HepG2 (cell line): ENCODE results near the gene ALG14. TPM values are rescaled to one million over a fixed set of nuclear protein-coding genes. Genes with fewer than 3 reads are reported as not detected.

Experiments used
- ATF2 ChIP-seq: sonication (generic); formaldehyde crosslinking; IDR thresholded peaks from 2 replicates; pipeline ENCODE4 v1.4.0; 2020; ENCODE audit warnings: missing genetic modification reagents
- ATF6 ChIP-seq: sonication (generic); formaldehyde crosslinking; conservative IDR thresholded peaks from 2 replicates; pipeline ENCODE4 v1.4.0; 2020; ENCODE audit warnings: missing genetic modification reagents
- DPF2 ChIP-seq: sonication (generic); formaldehyde crosslinking; IDR thresholded peaks from 2 replicates; pipeline ENCODE4 v1.4.0; 2020; ENCODE audit warnings: mild to moderate bottlenecking, low read depth, missing genetic modification reagents, borderline replicate concordance
- ELF1 ChIP-seq: sonication (generic); formaldehyde crosslinking; IDR thresholded peaks from 2 replicates; pipeline ENCODE4 v1.4.0; 2020; ENCODE audit warnings: missing genetic modification reagents
- FOXK1 ChIP-seq: sonication (generic); formaldehyde crosslinking; IDR thresholded peaks from 2 replicates; pipeline ENCODE4 v1.4.0; 2020; ENCODE audit warnings: low read depth, missing genetic modification reagents, borderline replicate concordance
- MAFK ChIP-seq, 2 experiments: IDR thresholded peaks in 1 of 2; conservative IDR thresholded peaks in 1 of 2; 2 replicates each; pipeline ENCODE4 v1.6.1; 2011; ENCODE audit warnings: improper control_type of control experiment in 2 of 2, low read length in 2 of 2
- NBN ChIP-seq: fragments of 450-650 bp; conservative IDR thresholded peaks from 2 replicates; pipeline ENCODE4 v1.6.1; 2017
- NCOR1 ChIP-seq: fragments of 200-600 bp; sonication (generic); IDR thresholded peaks from 2 replicates; pipeline ENCODE4 v1.7.0; 2017; ENCODE audit warnings: antibody characterized with exemption, low read length, borderline replicate concordance
- SSRP1 ChIP-seq: IDR thresholded peaks from 2 replicates; pipeline ENCODE4 v1.6.1; 2016; ENCODE audit warnings: control low read depth
- TBL1XR1 ChIP-seq: fragments of 150-350 bp; IDR thresholded peaks from 2 replicates; pipeline ENCODE4 v1.6.1; 2014; ENCODE audit warnings: borderline replicate concordance, low read length; ENCODE audit not compliant: partially characterized antibody
- TEAD3 ChIP-seq: optimal IDR thresholded peaks from 2 replicates; pipeline ENCODE3; 2016; ENCODE audit warnings: borderline replicate concordance
- ZC3H13 ChIP-seq: sonication (generic); formaldehyde crosslinking; IDR thresholded peaks from 2 replicates; pipeline ENCODE4 v1.8.1; 2023; ENCODE audit warnings: mild to moderate bottlenecking, missing genetic modification reagents, moderate library complexity
- ZFP90 ChIP-seq: sonication (generic); formaldehyde crosslinking; IDR thresholded peaks from 2 replicates; pipeline ENCODE4 v1.8.0; 2022; ENCODE audit warnings: missing genetic modification reagents, mild to moderate bottlenecking, inconsistent platforms, borderline replicate concordance
- ZGPAT ChIP-seq: IDR thresholded peaks from 2 replicates; pipeline ENCODE4 v1.6.1; 2016; ENCODE audit warnings: mild to moderate bottlenecking
- ZNF337 ChIP-seq: sonication (generic); formaldehyde crosslinking; IDR thresholded peaks from 2 replicates; pipeline ENCODE4 v1.5.1; 2020; ENCODE audit warnings: missing genetic modification reagents, low read depth, mild to moderate bottlenecking, borderline replicate concordance
- ZNF362 ChIP-seq: sonication (generic); formaldehyde crosslinking; IDR thresholded peaks from 2 replicates; pipeline ENCODE4 v1.4.0; 2020; ENCODE audit warnings: missing genetic modification reagents, mild to moderate bottlenecking, borderline replicate concordance
- ZNF629 ChIP-seq: sonication (generic); formaldehyde crosslinking; conservative IDR thresholded peaks from 2 replicates; pipeline ENCODE4 v1.5.0; 2020; ENCODE audit warnings: missing genetic modification reagents
- ZNF75D ChIP-seq: sonication (generic); formaldehyde crosslinking; IDR thresholded peaks from 2 replicates; pipeline ENCODE4 v1.8.1; 2023; ENCODE audit warnings: missing genetic modification reagents, mild to moderate bottlenecking, borderline replicate concordance
- ZSCAN31 ChIP-seq: sonication (generic); formaldehyde crosslinking; IDR thresholded peaks from 2 replicates; pipeline ENCODE4 v1.5.0; 2020; ENCODE audit warnings: low read depth, mild to moderate bottlenecking, missing genetic modification reagents
- polyA plus RNA-seq, 8 experiments: library from polyadenylated mRNA; depleted of rRNA in 3 of 8; stranded (reverse) in 7 of 8; unstranded in 1 of 8; fragments of >200 nt; fragmentation: Illumina TruSeq in 4 of 8; extraction: Trizol in 4 of 8; gene quantifications; 2 replicates each; pipeline versions ENCODE4 v1.2.1 to v1.2.3, GENCODE V29; 2011 to 2016; ENCODE audit warnings: low read depth in 4 of 8, missing spikeins in 1 of 8, mixed read lengths in 1 of 8; ENCODE audit not compliant: insufficient read depth in 1 of 8
- total RNA-seq, 5 experiments: library from RNA; depleted of rRNA; stranded (reverse); fragments of >200 nt; fragmentation: Illumina TruSeq; extraction: Trizol; gene quantifications; 2 replicates each; pipeline ENCODE4 v1.2.3, GENCODE V29; 2016; ENCODE audit warnings: low read depth in 1 of 5
- TF ChIP-seq, protein P1 (sequence below): sonication (generic); formaldehyde crosslinking; IDR thresholded peaks from 2 replicates; pipeline ENCODE4 v1.5.1; 2020; ENCODE audit warnings: missing genetic modification reagents, mild to moderate bottlenecking, borderline replicate concordance
- TF ChIP-seq, protein P2 (sequence below): sonication (generic); formaldehyde crosslinking; IDR thresholded peaks from 2 replicates; pipeline ENCODE4 v1.5.0; 2020; ENCODE audit warnings: missing genetic modification reagents

ALG14 gene
- total and polyA plus RNA-seq, 2 of the 13 experiments (the other 11 are each of a cell fraction or from before 2014, with no cell fraction given) = 4.5 to 12.7 TPM

GRCh38 chr1:94962409-94963265 is 110.1 kb downstream of the ALG14 start (continued):
- TF ChIP-seq, protein P1, sequence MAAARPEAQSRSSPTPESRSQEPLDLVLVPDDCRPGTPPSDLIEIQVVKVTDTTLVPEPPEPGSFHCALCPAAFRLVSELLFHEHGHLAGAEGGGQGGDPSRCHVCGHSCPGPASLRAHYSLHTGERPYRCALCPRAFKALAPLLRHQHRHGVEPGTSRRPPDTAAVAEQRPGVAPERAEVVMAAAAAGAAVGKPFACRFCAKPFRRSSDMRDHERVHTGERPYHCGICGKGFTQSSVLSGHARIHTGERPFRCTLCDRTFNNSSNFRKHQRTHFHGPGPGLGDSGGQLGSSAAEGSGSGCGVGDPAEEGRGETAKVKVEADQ (CRISPR knock-in tag) = no peak
- TF ChIP-seq MAFK (conservative IDR thresholded peaks at IDR 0.05 in 1 of 2, IDR thresholded peaks at IDR 0.05 in 1 of 2; ENCODE audit: low read length in 2 of 2) (no peak), TBL1XR1 (no peak), NBN (no peak), ZSCAN31 (CRISPR knock-in tag) (no peak), ZNF362 (CRISPR knock-in tag) (peak; percentile 83), ZNF75D (CRISPR knock-in tag) (no peak), ZNF337 (no peak), TEAD3 (peak; percentile 62), ELF1 (CRISPR knock-in tag) (peak; percentile 53), ZC3H13 (CRISPR knock-in tag) (no peak), ZGPAT (peak; percentile 71), NCOR1 (peak; percentile 41; the same call in 1 of the 2 replicates), SSRP1 (CRISPR knock-in tag) (no peak), ATF6 (CRISPR knock-in tag) (no peak), ZFP90 (no peak), FOXK1 (CRISPR knock-in tag) (no peak; the same call in 1 of the 2 replicates), DPF2 (CRISPR knock-in tag) (peak; percentile 82), ZNF629 (CRISPR knock-in tag) (0 out of 2 replicates have a peak, but pooled peaks have one; percentile 8), ATF2 (CRISPR knock-in tag) (peak; percentile 94; the same call in 1 of the 2 replicates)
- TF ChIP-seq, protein P2, sequence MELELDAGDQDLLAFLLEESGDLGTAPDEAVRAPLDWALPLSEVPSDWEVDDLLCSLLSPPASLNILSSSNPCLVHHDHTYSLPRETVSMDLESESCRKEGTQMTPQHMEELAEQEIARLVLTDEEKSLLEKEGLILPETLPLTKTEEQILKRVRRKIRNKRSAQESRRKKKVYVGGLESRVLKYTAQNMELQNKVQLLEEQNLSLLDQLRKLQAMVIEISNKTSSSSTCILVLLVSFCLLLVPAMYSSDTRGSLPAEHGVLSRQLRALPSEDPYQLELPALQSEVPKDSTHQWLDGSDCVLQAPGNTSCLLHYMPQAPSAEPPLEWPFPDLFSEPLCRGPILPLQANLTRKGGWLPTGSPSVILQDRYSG (CRISPR knock-in tag) = no peak
